Osteoblast (primary cell): ENCODE data around the gene HOPX. TPM values are rescaled to one million over a fixed set of nuclear protein-coding genes. Genes with fewer than 3 reads are reported as not detected.

Experiments
- DNase-seq: peaks from one replicate; pipeline ENCODE4 v3.0.0; 2011; ENCODE audit warnings: low spot score, mixed read lengths; ENCODE audit not compliant: insufficient read length; ENCODE audit errors: missing footprints
- H2AFZ ChIP-seq: 2 replicates; pipeline ENCODE4 v1.6.0; 2011; ENCODE audit warnings: mild to moderate bottlenecking, low read length
- H3K27ac ChIP-seq: 2 replicates; pipeline ENCODE4 v1.5.1; 2011; ENCODE audit warnings: mild to moderate bottlenecking, low read depth, low read length, moderate library complexity
- H3K27me3 ChIP-seq: 2 replicates; pipeline ENCODE4 v1.6.0; 2012; ENCODE audit warnings: mild to moderate bottlenecking, control low read depth, inconsistent platforms, low read length, moderate library complexity; ENCODE audit not compliant: insufficient read depth
- H3K36me3 ChIP-seq: 2 replicates; pipeline ENCODE4 v1.5.1; 2011; ENCODE audit warnings: mild to moderate bottlenecking, low read length, control low read depth, moderate library complexity; ENCODE audit not compliant: insufficient read depth
- H3K4me1 ChIP-seq: 2 replicates; pipeline ENCODE4 v1.5.1; 2011; ENCODE audit warnings: mild to moderate bottlenecking, low read length, control low read depth, moderate library complexity; ENCODE audit not compliant: insufficient read depth
- H3K4me2 ChIP-seq: 2 replicates; pipeline ENCODE4 v1.6.0; 2011; ENCODE audit warnings: mild to moderate bottlenecking, low read length; ENCODE audit not compliant: insufficient read depth
- H3K4me3 ChIP-seq: fragments of 200-600 bp; sonication (generic); 3 replicates; pipeline ENCODE4 v1.5.1; 2012; ENCODE audit warnings: mild to moderate bottlenecking, low read length, inconsistent platforms; ENCODE audit not compliant: insufficient read depth
- H3K79me2 ChIP-seq: 2 replicates; pipeline ENCODE4 v1.6.0; 2012; ENCODE audit warnings: mild to moderate bottlenecking, low read length, control low read depth, inconsistent platforms; ENCODE audit not compliant: insufficient read depth
- H3K9me3 ChIP-seq: 2 replicates; pipeline ENCODE4 v1.5.1; 2011; ENCODE audit warnings: low read depth, low read length, control low read depth
- H4K20me1 ChIP-seq: 2 replicates; pipeline ENCODE4 v1.6.0; 2012; ENCODE audit warnings: mild to moderate bottlenecking, low read length, control low read depth; ENCODE audit not compliant: insufficient read depth
- total RNA-seq: library from RNA; depleted of rRNA; stranded (reverse); fragments of >200 nt; gene quantifications from 2 replicates; pipeline ENCODE4 v1.2.3, GENCODE V29; 2012
- TF ChIP-seq, protein P1 (sequence below): IDR thresholded peaks from 2 replicates; pipeline ENCODE4 v1.5.1; 2011; ENCODE audit warnings: mild to moderate bottlenecking, low read depth, low read length, moderate library complexity; ENCODE audit errors: extremely low read depth

The HOPX gene
- total RNA-seq, 1 donor, result 0.36 TPM

DNA sequence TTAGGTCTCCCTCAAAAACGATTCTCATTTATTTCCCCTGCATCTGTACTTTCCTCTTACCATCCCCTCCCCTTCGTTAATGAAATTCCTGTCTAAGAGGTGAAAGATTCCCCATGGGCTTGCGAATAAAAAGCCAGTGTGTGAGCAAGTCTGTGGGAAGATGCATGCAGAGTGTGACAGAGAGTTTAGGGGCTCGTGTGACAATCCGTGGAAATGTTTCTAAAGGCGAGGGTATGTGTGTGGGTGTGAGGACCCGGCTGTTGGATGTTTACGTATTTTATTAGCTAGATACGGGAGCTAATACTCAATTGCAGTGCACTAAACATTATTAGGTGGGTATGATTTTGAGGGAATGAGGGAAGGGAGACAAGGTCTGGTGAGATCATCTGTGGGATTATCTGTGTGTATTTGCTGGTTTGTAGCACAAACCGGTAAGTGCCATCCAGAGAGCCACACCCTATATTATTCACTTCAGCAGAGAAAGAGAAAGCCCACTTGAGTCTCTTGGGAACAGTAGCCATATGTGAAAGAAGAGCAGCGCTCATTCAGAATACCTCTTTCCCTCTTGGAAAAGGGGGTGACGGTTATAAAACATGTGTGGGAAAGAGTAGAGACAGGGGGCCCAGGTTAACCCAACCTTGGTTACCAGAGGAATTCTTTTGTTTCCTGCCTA, 893 bp upstream of the HOPX start:
- Histone ChIP-seq H3K4me3 (peak overlapping the region; percentile 4), H2AFZ (no peak overlapping the region), H3K27ac (no peak overlapping the region), H4K20me1 (no peaks in the 10 kb centered on the region), H3K4me1 (peaks cover 11% of the 10 kb centered on the region), H3K9me3 (no peaks in the 10 kb centered on the region), H3K27me3 (peaks cover 36% of the 10 kb centered on the region), H3K4me2 (peak overlapping the region; percentile 57), H3K79me2 (no peaks in the 10 kb centered on the region), H3K36me3 (no peaks in the 10 kb centered on the region)
- no peak for DNase-seq
- TF ChIP-seq, protein P1, sequence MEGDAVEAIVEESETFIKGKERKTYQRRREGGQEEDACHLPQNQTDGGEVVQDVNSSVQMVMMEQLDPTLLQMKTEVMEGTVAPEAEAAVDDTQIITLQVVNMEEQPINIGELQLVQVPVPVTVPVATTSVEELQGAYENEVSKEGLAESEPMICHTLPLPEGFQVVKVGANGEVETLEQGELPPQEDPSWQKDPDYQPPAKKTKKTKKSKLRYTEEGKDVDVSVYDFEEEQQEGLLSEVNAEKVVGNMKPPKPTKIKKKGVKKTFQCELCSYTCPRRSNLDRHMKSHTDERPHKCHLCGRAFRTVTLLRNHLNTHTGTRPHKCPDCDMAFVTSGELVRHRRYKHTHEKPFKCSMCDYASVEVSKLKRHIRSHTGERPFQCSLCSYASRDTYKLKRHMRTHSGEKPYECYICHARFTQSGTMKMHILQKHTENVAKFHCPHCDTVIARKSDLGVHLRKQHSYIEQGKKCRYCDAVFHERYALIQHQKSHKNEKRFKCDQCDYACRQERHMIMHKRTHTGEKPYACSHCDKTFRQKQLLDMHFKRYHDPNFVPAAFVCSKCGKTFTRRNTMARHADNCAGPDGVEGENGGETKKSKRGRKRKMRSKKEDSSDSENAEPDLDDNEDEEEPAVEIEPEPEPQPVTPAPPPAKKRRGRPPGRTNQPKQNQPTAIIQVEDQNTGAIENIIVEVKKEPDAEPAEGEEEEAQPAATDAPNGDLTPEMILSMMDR, result no peak

GRCh38 chr4:56680266-56680665, 830 bp downstream of the HOPX start:
- no peak for DNase-seq
- no peak overlapping the region for H3K4me3 ChIP-seq
- TF ChIP-seq, protein P1, result no peak
- H3K27me3 ChIP-seq, result peaks cover 36% of the 10 kb centered on the region
- no peak overlapping the region for H3K4me2 ChIP-seq
- H4K20me1 ChIP-seq, result no peaks in the 10 kb centered on the region
- no peak overlapping the region for H3K27ac ChIP-seq
- H3K4me1 ChIP-seq, result peaks cover 15% of the 10 kb centered on the region
- H3K79me2 ChIP-seq, result no peaks in the 10 kb centered on the region
- no peaks in the 10 kb centered on the region for H3K36me3 ChIP-seq
- H2AFZ ChIP-seq, result no peak overlapping the region
- H3K9me3 ChIP-seq, result no peaks in the 10 kb centered on the region

DNA sequence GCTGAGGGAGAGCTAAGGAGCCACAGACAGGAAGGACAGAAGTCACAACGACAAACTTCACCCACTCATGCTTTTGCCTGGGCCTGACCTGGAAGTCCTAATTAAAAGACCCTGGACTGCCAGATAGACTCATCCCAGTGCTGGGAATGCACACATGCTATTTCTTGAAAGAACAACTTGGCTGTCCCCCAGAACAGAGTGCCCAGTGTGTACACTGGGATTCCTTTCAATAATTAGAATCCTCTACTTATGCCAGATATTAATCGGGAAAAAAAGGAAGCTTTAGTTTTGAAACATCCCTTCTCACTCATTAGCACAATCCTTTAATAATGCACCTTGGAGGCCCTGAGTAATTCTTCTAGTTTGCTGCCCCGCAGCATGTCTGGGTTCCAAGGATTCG, 3.4 kb downstream of the HOPX start:
- Histone ChIP-seq H3K27me3 (peaks cover 32% of the 10 kb centered on the region), H3K4me2 (no peak overlapping the region), H3K4me3 (no peak overlapping the region), H3K4me1 (peaks cover 21% of the 10 kb centered on the region), H3K79me2 (no peaks in the 10 kb centered on the region), H3K9me3 (no peaks in the 10 kb centered on the region), H4K20me1 (no peaks in the 10 kb centered on the region), H3K36me3 (no peaks in the 10 kb centered on the region), H2AFZ (no peak overlapping the region), H3K27ac (no peak overlapping the region)
- TF ChIP-seq, protein P1, result no peak
- no peak for DNase-seq

- Histone ChIP-seq H3K4me1 (peaks cover 14% of the 10 kb centered on the region), H2AFZ (no peak overlapping the region), H3K36me3 (no peaks in the 10 kb centered on the region), H3K27ac (no peak overlapping the region), H3K79me2 (no peaks in the 10 kb centered on the region), H4K20me1 (no peaks in the 10 kb centered on the region), H3K27me3 (peaks cover 7% of the 10 kb centered on the region), H3K4me3 (no peak overlapping the region), H3K9me3 (no peaks in the 10 kb centered on the region), H3K4me2 (no peak overlapping the region)
- DNase-seq, result peak; percentile 83
- TF ChIP-seq, protein P1, result no peak
Observed at GRCh38 chr4:56674984-56675383, 6.1 kb downstream of the HOPX start.
